GM12875 (cell line): ENCODE data around the gene PBX1.

Experiments used
- H3K4me3 ChIP-seq: one replicate; pipeline ENCODE4 v1.5.1; 2011; ENCODE audit warnings: low read depth, low read length, control low read depth
- TF ChIP-seq, protein P1 (sequence below): IDR thresholded peaks from 2 replicates; pipeline ENCODE4 v1.5.1; 2011; ENCODE audit warnings: low read depth, mild to moderate bottlenecking, control low read depth, inconsistent platforms, low read length, moderate library complexity, borderline replicate concordance; ENCODE audit not compliant: insufficient read depth

Gene PBX1

DNA sequence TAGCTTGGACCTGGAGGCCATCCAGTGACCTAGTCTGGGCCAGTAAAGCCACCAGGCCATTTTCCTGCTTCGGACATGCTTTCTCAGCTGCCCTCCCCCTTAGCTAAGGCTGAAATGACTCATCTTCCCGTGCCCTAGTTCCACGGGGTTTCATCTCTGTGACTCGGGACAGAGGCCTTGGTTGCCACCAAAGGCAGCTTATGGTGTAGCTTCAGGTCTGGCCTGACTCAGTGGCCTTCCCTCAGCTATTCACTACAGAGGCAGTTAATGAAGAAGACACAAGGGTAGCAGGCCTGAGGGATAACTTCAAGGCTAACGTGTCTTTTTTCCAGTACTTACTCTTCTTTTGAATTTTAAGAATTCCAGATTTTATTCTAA is 82.4 kb downstream of the PBX1 start:
- no peak overlapping the region for H3K4me3 ChIP-seq
- TF ChIP-seq, protein P1, sequence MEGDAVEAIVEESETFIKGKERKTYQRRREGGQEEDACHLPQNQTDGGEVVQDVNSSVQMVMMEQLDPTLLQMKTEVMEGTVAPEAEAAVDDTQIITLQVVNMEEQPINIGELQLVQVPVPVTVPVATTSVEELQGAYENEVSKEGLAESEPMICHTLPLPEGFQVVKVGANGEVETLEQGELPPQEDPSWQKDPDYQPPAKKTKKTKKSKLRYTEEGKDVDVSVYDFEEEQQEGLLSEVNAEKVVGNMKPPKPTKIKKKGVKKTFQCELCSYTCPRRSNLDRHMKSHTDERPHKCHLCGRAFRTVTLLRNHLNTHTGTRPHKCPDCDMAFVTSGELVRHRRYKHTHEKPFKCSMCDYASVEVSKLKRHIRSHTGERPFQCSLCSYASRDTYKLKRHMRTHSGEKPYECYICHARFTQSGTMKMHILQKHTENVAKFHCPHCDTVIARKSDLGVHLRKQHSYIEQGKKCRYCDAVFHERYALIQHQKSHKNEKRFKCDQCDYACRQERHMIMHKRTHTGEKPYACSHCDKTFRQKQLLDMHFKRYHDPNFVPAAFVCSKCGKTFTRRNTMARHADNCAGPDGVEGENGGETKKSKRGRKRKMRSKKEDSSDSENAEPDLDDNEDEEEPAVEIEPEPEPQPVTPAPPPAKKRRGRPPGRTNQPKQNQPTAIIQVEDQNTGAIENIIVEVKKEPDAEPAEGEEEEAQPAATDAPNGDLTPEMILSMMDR: no peak

GRCh38 chr1:164643018-164643417 is 84.0 kb downstream of the PBX1 start:
- TF ChIP-seq, protein P1: no peak

DNA sequence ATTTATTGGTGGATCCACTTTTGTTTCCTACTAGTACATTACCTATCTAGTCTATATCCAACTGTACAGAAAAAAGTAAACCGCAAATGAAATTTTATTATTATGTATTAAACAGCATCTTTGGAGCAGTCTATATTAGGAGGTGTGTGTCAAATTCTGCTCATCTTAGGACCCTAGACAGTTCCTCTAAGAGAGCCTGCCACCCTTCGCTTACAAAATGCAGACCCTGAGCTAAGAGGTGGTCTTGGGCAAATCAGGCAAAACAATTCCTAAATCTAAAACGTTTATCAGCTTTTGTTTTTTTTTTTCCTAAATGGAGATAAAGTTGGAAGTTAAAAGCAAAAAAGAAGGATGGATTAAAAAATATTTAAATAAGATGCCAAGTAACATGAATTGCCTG is 85.3 kb downstream of the PBX1 start:
- no peak overlapping the region for H3K4me3 ChIP-seq
- TF ChIP-seq, protein P1: no peak

More at GRCh38 chr1:164643018-164643417, 84.0 kb downstream of the PBX1 start:
- no peak overlapping the region for H3K4me3 ChIP-seq

DNA sequence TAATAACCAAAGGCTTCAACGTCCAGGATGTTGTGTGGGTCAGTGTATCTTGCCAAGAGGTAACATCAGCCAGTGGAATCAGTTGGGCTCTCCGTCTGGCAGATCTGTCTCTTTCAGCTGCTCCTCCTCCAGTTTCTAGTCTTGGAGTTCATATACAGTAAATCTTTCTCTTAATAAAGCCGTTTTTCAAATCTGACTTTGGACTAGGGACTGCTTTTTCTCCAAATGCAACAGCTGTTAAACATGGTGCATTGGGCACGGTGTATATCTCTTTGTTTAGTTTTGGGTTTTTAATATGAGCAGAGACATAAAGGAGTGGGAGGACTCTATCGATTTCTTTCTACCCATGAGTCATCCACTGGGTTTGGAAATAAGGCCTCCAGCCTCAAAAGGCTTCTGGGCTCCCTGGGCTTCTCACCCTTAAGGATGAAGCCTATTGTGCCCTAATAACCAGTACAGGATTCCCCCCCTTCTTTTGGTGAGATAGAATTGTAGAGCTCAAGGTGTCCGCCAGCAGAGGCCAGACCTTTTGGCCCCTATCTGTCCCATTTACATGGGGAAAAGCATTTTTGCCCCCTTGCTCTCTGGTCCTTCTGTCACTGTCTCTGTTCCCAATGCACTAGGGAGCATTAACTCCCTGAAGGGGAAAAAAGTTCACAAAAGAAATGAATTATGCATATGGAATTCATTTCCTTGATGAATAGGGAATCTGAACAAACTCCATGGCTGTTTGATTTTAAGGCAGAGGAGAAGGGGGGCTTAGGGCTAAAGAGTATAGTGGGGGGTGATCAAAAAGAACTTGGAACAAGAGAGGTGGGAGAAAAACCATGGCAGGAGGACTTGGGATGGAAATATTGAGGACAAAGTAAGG is 86.0 kb downstream of the PBX1 start:
- TF ChIP-seq, protein P1: no peak
- H3K4me3 ChIP-seq: no peak overlapping the region

DNA sequence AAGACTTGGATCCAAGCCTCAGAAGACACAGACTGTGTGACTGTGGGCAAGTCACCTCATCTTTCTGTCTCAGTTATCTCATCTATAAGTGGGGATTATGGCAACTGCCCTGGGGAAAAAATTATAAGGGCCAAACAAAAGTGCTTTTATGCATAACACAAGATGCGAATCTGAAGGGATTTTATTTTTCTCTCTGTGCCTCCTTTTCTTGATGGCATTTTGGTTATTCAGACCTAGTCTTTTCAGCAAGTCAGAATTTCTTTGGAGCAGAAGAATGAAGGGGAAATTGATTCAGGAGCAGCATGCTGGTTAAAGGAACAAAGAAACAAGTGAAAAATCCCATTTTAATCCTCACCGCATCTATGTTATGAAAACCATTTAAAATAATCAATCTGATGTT is 86.9 kb downstream of the PBX1 start:
- H3K4me3 ChIP-seq: no peak overlapping the region
- TF ChIP-seq, protein P1: no peak

GRCh38 chr1:164647211-164647610 is 88.2 kb downstream of the PBX1 start:
- TF ChIP-seq, protein P1: no peak
- no peak overlapping the region for H3K4me3 ChIP-seq

DNA sequence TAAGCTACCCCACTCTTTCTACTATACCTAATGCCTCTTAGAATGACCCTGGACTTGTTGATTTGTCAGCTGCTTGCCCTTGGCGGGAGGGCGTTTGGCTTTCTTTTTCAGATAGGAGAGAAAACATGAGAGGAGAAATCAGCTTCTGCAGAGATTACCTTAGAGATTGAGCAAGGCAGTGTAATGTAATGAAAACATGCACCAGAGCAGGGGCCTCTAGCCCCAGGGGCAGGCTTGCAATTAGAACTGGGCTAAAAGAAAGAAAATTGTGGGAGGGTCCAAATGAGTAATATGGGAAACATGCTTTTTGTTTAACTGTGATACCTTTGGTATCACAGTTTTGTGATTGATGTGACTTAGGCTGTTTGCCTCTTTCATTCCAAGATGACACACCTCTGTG is 89.7 kb downstream of the PBX1 start:
- H3K4me3 ChIP-seq: no peak overlapping the region
- TF ChIP-seq, protein P1: no peak
